GM23338 (cell line): ENCODE results near the gene TOR1AIP2. TPM values are rescaled to one million over a fixed set of nuclear protein-coding genes. Genes with fewer than 3 reads are reported as not detected.

Experiments used
- ATAC-seq: fragments of 200-7000 bp; cut with Tn5 transposase; 3 replicates; pipeline ENCODE4 v1.9.1; 2020
- DNase-seq: peaks from one replicate; pipeline ENCODE4 v3.0.0-alpha.2; 2015; ENCODE audit warnings: low spot score
- H2AFZ ChIP-seq: fragments of 200-600 bp; sonication (generic); 2 replicates; pipeline ENCODE4 v1.8.0; 2016; ENCODE audit warnings: antibody characterized with exemption, mild to moderate bottlenecking, moderate library complexity
- H3F3A ChIP-seq: fragments of 200-600 bp; sonication (generic); replicated peaks from 2 replicates; pipeline ENCODE4 v1.8.0; 2017; ENCODE audit warnings: antibody characterized with exemption, mixed run types, low read depth
- H3K27ac ChIP-seq: fragments of 200-600 bp; sonication (generic); 2 replicates; pipeline ENCODE4 v1.6.1; 2016; ENCODE audit warnings: low read depth
- H3K27me3 ChIP-seq: fragments of 200-600 bp; sonication (generic); 2 replicates; pipeline ENCODE4 v1.8.0; 2016; ENCODE audit warnings: mild to moderate bottlenecking, mixed run types, moderate library complexity; ENCODE audit not compliant: insufficient read depth
- H3K36me3 ChIP-seq: fragments of 200-600 bp; sonication (generic); 2 replicates; pipeline ENCODE4 v1.8.0; 2016; ENCODE audit warnings: mild to moderate bottlenecking; ENCODE audit not compliant: insufficient read depth
- H3K4me1 ChIP-seq: fragments of 200-600 bp; sonication (generic); 2 replicates; pipeline ENCODE4 v1.8.0; 2016; ENCODE audit warnings: mild to moderate bottlenecking, moderate library complexity; ENCODE audit not compliant: insufficient read depth
- H3K4me2 ChIP-seq: fragments of 200-600 bp; sonication (generic); 2 replicates; pipeline ENCODE4 v1.7.1; 2017; ENCODE audit warnings: mixed run types
- H3K4me3 ChIP-seq: fragments of 200-600 bp; sonication (generic); 2 replicates; pipeline ENCODE4 v1.6.1; 2016; ENCODE audit warnings: mixed run types
- H3K79me2 ChIP-seq: fragments of 200-600 bp; sonication (generic); replicated peaks from 2 replicates; pipeline ENCODE4 v1.8.0; 2017; ENCODE audit warnings: mild to moderate bottlenecking; ENCODE audit not compliant: insufficient read depth
- H3K9me2 ChIP-seq: fragments of 200-600 bp; sonication (generic); 2 replicates; pipeline ENCODE4 v1.8.0; 2017; ENCODE audit not compliant: insufficient read depth
- H4K20me1 ChIP-seq: fragments of 200-600 bp; sonication (generic); replicated peaks from 2 replicates; pipeline ENCODE4 v1.8.0; 2017; ENCODE audit warnings: mild to moderate bottlenecking; ENCODE audit not compliant: insufficient read depth
- H3K27ac Mint-ChIP-seq: 2 replicates; pipeline ENCODE4 v1.8.0; 2020; ENCODE audit warnings: inconsistent platforms, mild to moderate bottlenecking, moderate library complexity, mixed read lengths
- H3K27me3 Mint-ChIP-seq: 3 replicates; pipeline ENCODE4 v1.8.0; 2022; ENCODE audit warnings: low read depth, mild to moderate bottlenecking, moderate library complexity, mixed read lengths, inconsistent platforms; ENCODE audit not compliant: insufficient read depth, poor library complexity
- H3K36me3 Mint-ChIP-seq: 3 replicates; pipeline ENCODE4 v1.8.0; 2021; ENCODE audit warnings: low read depth, mild to moderate bottlenecking, inconsistent platforms, moderate library complexity, mixed read lengths
- H3K4me1 Mint-ChIP-seq: 3 replicates; pipeline ENCODE4 v1.8.0; 2020; ENCODE audit warnings: mild to moderate bottlenecking, inconsistent platforms, mixed read lengths
- H3K4me3 Mint-ChIP-seq: 3 replicates; pipeline ENCODE4 v1.8.0; 2021; ENCODE audit warnings: moderate library complexity, mild to moderate bottlenecking, inconsistent platforms, mixed read lengths
- H3K9me3 Mint-ChIP-seq: 3 replicates; pipeline ENCODE4 v1.8.0; 2020; ENCODE audit warnings: moderate library complexity, mild to moderate bottlenecking, inconsistent platforms, mixed read lengths
- CREB1 ChIP-seq: fragments of 250-450 bp; sonication (Bioruptor Pico); IDR thresholded peaks from 2 replicates; pipeline ENCODE4 v1.5.0; 2020; ENCODE audit warnings: low read depth, mild to moderate bottlenecking, moderate library complexity
- EZH2phosphoT487 ChIP-seq: fragments of 200-600 bp; sonication (generic); IDR thresholded peaks from one replicate; pipeline ENCODE4 v1.8.1; 2018; ENCODE audit warnings: antibody characterized with exemption; ENCODE audit not compliant: unreplicated experiment
- JUNB ChIP-seq: IDR thresholded peaks from one replicate; pipeline ENCODE4 v1.6.1; 2016; ENCODE audit warnings: antibody characterized with exemption; ENCODE audit not compliant: unreplicated experiment
- NANOG ChIP-seq: IDR thresholded peaks from 2 replicates; pipeline ENCODE4 v1.6.1; 2016; ENCODE audit warnings: antibody characterized with exemption, borderline replicate concordance
- STAT1 ChIP-seq: IDR thresholded peaks from one replicate; pipeline ENCODE4 v1.6.1; 2016; ENCODE audit warnings: antibody characterized with exemption; ENCODE audit not compliant: unreplicated experiment
- ZNF114 ChIP-seq: fragments of 250-450 bp; sonication (Bioruptor Pico); IDR thresholded peaks from 2 replicates; pipeline ENCODE4 v1.5.0; 2020; ENCODE audit warnings: mild to moderate bottlenecking, moderate library complexity
- ZNF331 ChIP-seq: fragments of 250-450 bp; sonication (Bioruptor Pico); IDR thresholded peaks from 2 replicates; pipeline ENCODE4 v1.5.0; 2020; ENCODE audit warnings: low read depth, mild to moderate bottlenecking, moderate library complexity
- polyA plus RNA-seq: library from polyadenylated mRNA; unstranded; fragments of >200 nt; fragmentation: Nextera tagmentation; extraction: Ambion mirVana; gene quantifications from 2 replicates; pipeline ENCODE4 v1.2.1, GENCODE V29; 2016
- total RNA-seq: library from RNA; depleted of rRNA; stranded (reverse); fragments of >200 nt; shearing (Covaris generic); gene quantifications from 2 replicates; pipeline ENCODE4 v1.2.3, GENCODE V29; 2014
- TF ChIP-seq, protein P1 (sequence below), 2 experiments: fragments of 200-600 bp in 1 of 2; sonication (generic) in 1 of 2; conservative IDR thresholded peaks; 2 replicates each; pipeline versions ENCODE4 v1.5.1 to v1.6.1; 2016 to 2017; ENCODE audit warnings: antibody characterized with exemption in 2 of 2, low read depth in 2 of 2, mild to moderate bottlenecking in 2 of 2, moderate library complexity in 1 of 2
- TF ChIP-seq, protein P2 (sequence below): IDR thresholded peaks from 2 replicates; pipeline ENCODE4 v1.6.1; 2016; ENCODE audit warnings: antibody characterized with exemption
- TF ChIP-seq, protein P3 (sequence below): fragments of 250-450 bp; sonication (Bioruptor Pico); IDR thresholded peaks from 2 replicates; pipeline ENCODE4 v1.5.0; 2020; ENCODE audit warnings: mild to moderate bottlenecking, moderate library complexity
- TF ChIP-seq, protein P4 (sequence below): IDR thresholded peaks from one replicate; pipeline ENCODE4 v1.6.1; 2018; ENCODE audit warnings: antibody characterized with exemption; ENCODE audit not compliant: unreplicated experiment

TOR1AIP2 gene
- total and polyA plus RNA-seq, 2 experiments from 2014 or later: 21.1 to 81.3 TPM

DNA sequence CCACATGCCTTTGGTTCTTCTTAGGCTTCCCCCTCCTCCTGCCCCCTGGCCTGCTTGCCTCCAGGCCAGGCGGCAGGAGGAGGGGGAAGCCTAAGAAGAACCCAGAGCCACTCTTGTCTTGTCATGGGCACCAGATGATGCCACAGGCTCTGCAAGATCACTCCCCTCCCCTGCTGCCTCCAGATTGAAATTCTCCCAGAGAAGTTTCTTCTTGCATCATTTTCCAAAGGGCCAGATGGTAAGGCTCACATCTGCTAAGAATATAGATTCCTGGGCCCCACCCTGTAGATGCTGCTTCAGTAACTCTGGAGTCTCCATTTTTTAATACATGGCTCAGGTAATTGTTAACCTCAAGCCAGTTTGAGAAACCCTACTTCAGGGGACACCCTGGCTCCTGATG, 73.7 kb downstream of the TOR1AIP2 start:
- DNase-seq (no peak), ATAC-seq (no peak)
- Histone ChIP-seq H2AFZ (no peak overlapping the region), H3F3A (no peaks in the 10 kb centered on the region), H3K4me2 (no peak overlapping the region), H3K4me3 (no peak overlapping the region), H4K20me1 (no peaks in the 10 kb centered on the region), H3K36me3 (no peaks in the 10 kb centered on the region), H3K27ac (no peak overlapping the region), H3K4me1 (no peaks in the 10 kb centered on the region), H3K27me3 (no peaks in the 10 kb centered on the region), H3K9me2 (no peaks in the 10 kb centered on the region), H3K79me2 (no peaks in the 10 kb centered on the region)
- peaks cover 8% of the 10 kb centered on the region for H3K27me3 Mint-ChIP-seq
- H3K36me3 Mint-ChIP-seq: no peaks in the 10 kb centered on the region
- no peak overlapping the region for H3K27ac Mint-ChIP-seq
- peaks cover under 1% of the 10 kb centered on the region; the same call in 1 of the 3 replicates for H3K4me1 Mint-ChIP-seq
- no peak overlapping the region for H3K4me3 Mint-ChIP-seq
- TF ChIP-seq NANOG (no peak), ZNF331 (CRISPR knock-in tag) (no peak), STAT1 (no peak), JUNB (no peak), CREB1 (CRISPR knock-in tag) (no peak), EZH2phosphoT487 (no peak), ZNF114 (CRISPR knock-in tag) (no peak)
- TF ChIP-seq, protein P1, sequence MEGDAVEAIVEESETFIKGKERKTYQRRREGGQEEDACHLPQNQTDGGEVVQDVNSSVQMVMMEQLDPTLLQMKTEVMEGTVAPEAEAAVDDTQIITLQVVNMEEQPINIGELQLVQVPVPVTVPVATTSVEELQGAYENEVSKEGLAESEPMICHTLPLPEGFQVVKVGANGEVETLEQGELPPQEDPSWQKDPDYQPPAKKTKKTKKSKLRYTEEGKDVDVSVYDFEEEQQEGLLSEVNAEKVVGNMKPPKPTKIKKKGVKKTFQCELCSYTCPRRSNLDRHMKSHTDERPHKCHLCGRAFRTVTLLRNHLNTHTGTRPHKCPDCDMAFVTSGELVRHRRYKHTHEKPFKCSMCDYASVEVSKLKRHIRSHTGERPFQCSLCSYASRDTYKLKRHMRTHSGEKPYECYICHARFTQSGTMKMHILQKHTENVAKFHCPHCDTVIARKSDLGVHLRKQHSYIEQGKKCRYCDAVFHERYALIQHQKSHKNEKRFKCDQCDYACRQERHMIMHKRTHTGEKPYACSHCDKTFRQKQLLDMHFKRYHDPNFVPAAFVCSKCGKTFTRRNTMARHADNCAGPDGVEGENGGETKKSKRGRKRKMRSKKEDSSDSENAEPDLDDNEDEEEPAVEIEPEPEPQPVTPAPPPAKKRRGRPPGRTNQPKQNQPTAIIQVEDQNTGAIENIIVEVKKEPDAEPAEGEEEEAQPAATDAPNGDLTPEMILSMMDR (conservative IDR thresholded peaks at IDR 0.05; ENCODE audit: low read depth in 2 of 2): no peak
- TF ChIP-seq, protein P2, sequence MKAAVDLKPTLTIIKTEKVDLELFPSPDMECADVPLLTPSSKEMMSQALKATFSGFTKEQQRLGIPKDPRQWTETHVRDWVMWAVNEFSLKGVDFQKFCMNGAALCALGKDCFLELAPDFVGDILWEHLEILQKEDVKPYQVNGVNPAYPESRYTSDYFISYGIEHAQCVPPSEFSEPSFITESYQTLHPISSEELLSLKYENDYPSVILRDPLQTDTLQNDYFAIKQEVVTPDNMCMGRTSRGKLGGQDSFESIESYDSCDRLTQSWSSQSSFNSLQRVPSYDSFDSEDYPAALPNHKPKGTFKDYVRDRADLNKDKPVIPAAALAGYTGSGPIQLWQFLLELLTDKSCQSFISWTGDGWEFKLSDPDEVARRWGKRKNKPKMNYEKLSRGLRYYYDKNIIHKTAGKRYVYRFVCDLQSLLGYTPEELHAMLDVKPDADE: no peak
- TF ChIP-seq, protein P3, sequence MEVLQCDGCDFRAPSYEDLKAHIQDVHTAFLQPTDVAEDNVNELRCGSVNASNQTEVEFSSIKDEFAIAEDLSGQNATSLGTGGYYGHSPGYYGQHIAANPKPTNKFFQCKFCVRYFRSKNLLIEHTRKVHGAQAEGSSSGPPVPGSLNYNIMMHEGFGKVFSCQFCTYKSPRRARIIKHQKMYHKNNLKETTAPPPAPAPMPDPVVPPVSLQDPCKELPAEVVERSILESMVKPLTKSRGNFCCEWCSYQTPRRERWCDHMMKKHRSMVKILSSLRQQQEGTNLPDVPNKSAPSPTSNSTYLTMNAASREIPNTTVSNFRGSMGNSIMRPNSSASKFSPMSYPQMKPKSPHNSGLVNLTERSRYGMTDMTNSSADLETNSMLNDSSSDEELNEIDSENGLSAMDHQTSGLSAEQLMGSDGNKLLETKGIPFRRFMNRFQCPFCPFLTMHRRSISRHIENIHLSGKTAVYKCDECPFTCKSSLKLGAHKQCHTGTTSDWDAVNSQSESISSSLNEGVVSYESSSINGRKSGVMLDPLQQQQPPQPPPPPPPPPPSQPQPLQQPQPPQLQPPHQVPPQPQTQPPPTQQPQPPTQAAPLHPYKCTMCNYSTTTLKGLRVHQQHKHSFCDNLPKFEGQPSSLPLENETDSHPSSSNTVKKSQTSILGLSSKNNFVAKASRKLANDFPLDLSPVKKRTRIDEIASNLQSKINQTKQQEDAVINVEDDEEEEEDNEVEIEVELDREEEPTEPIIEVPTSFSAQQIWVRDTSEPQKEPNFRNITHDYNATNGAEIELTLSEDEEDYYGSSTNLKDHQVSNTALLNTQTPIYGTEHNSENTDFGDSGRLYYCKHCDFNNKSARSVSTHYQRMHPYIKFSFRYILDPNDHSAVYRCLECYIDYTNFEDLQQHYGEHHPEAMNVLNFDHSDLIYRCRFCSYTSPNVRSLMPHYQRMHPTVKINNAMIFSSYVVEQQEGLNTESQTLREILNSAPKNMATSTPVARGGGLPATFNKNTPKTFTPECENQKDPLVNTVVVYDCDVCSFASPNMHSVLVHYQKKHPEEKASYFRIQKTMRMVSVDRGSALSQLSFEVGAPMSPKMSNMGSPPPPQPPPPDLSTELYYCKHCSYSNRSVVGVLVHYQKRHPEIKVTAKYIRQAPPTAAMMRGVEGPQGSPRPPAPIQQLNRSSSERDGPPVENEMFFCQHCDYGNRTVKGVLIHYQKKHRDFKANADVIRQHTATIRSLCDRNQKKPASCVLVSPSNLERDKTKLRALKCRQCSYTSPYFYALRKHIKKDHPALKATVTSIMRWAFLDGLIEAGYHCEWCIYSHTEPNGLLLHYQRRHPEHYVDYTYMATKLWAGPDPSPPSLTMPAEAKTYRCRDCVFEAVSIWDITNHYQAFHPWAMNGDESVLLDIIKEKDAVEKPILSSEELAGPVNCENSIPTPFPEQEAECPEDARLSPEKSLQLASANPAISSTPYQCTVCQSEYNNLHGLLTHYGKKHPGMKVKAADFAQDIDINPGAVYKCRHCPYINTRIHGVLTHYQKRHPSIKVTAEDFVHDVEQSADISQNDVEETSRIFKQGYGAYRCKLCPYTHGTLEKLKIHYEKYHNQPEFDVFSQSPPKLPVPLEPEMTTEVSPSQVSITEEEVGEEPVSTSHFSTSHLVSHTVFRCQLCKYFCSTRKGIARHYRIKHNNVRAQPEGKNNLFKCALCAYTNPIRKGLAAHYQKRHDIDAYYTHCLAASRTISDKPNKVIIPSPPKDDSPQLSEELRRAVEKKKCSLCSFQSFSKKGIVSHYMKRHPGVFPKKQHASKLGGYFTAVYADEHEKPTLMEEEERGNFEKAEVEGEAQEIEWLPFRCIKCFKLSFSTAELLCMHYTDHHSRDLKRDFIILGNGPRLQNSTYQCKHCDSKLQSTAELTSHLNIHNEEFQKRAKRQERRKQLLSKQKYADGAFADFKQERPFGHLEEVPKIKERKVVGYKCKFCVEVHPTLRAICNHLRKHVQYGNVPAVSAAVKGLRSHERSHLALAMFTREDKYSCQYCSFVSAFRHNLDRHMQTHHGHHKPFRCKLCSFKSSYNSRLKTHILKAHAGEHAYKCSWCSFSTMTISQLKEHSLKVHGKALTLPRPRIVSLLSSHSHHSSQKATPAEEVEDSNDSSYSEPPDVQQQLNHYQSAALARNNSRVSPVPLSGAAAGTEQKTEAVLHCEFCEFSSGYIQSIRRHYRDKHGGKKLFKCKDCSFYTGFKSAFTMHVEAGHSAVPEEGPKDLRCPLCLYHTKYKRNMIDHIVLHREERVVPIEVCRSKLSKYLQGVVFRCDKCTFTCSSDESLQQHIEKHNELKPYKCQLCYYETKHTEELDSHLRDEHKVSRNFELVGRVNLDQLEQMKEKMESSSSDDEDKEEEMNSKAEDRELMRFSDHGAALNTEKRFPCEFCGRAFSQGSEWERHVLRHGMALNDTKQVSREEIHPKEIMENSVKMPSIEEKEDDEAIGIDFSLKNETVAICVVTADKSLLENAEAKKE (CRISPR knock-in tag): no peak
- TF ChIP-seq, protein P4, sequence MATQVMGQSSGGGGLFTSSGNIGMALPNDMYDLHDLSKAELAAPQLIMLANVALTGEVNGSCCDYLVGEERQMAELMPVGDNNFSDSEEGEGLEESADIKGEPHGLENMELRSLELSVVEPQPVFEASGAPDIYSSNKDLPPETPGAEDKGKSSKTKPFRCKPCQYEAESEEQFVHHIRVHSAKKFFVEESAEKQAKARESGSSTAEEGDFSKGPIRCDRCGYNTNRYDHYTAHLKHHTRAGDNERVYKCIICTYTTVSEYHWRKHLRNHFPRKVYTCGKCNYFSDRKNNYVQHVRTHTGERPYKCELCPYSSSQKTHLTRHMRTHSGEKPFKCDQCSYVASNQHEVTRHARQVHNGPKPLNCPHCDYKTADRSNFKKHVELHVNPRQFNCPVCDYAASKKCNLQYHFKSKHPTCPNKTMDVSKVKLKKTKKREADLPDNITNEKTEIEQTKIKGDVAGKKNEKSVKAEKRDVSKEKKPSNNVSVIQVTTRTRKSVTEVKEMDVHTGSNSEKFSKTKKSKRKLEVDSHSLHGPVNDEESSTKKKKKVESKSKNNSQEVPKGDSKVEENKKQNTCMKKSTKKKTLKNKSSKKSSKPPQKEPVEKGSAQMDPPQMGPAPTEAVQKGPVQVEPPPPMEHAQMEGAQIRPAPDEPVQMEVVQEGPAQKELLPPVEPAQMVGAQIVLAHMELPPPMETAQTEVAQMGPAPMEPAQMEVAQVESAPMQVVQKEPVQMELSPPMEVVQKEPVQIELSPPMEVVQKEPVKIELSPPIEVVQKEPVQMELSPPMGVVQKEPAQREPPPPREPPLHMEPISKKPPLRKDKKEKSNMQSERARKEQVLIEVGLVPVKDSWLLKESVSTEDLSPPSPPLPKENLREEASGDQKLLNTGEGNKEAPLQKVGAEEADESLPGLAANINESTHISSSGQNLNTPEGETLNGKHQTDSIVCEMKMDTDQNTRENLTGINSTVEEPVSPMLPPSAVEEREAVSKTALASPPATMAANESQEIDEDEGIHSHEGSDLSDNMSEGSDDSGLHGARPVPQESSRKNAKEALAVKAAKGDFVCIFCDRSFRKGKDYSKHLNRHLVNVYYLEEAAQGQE: no peak
- no peaks in the 10 kb centered on the region for H3K9me3 Mint-ChIP-seq
